Measurements from ENCODE around the gene ECM2.

GRCh38 chr9:92499701-92500100 is 36.1 kb downstream of the ECM2 start:
- TF ChIP-seq CTCF (IDR thresholded peaks at IDR 0.05), result no peak
- no peak for TF ChIP-seq EP300 (IDR thresholded peaks at IDR 0.05)
